Stimulated activated CD4-positive, alpha-beta T cell treated with anti-CD3 and anti-CD28 coated beads, Interleukin-12 subunit alpha, Interleukin-12 subunit beta, amount 100 ng/mL, for 4 hours (primary cell): ENCODE data around the gene HS6ST3.
"Not testable (repeated sequence)": the region's sequence is repeated elsewhere in the genome, so short reads cannot be mapped to it uniquely, and the experiment has no call there.

Experiments used
- DNase-seq: peaks from one replicate; pipeline ENCODE4 v3.0.0-alpha.2; 2020

The HS6ST3 gene

GRCh38 chr13:96093296-96094006, 3.5 kb downstream of the HS6ST3 start:
- DNase-seq, result no peak

GRCh38 chr13:96100457-96101220, 10.7 kb downstream of the HS6ST3 start:
- no peak for DNase-seq

- no peak for DNase-seq
Measured at GRCh38 chr13:96104516-96104915, 14.6 kb downstream of the HS6ST3 start.

GRCh38 chr13:96108072-96108471, 18.2 kb downstream of the HS6ST3 start:
- DNase-seq, result not testable (repeated sequence)

GRCh38 chr13:96109125-96109524, 19.2 kb downstream of the HS6ST3 start:
- no peak for DNase-seq

GRCh38 chr13:96112936-96113335, 23.0 kb downstream of the HS6ST3 start:
- DNase-seq, result no peak

GRCh38 chr13:96115368-96115767, 25.5 kb downstream of the HS6ST3 start:
- DNase-seq, result not testable (repeated sequence)

- no peak for DNase-seq
Measured at GRCh38 chr13:96119921-96120320, 30.0 kb downstream of the HS6ST3 start.

GRCh38 chr13:96130818-96131340, 41.0 kb downstream of the HS6ST3 start:
- DNase-seq, result no peak

- DNase-seq, result no peak
Measured at GRCh38 chr13:96141032-96141431, 51.1 kb downstream of the HS6ST3 start.

GRCh38 chr13:96159725-96160124, 69.8 kb downstream of the HS6ST3 start:
- no peak for DNase-seq

- no peak for DNase-seq
Measured at GRCh38 chr13:96161141-96161540, 71.2 kb downstream of the HS6ST3 start.

- no peak for DNase-seq
Measured at GRCh38 chr13:96165840-96166239, 75.9 kb downstream of the HS6ST3 start.

GRCh38 chr13:96172066-96172465, 82.2 kb downstream of the HS6ST3 start:
- no peak for DNase-seq

GRCh38 chr13:96178759-96179158, 88.9 kb downstream of the HS6ST3 start:
- no peak for DNase-seq

GRCh38 chr13:96179309-96179708, 89.4 kb downstream of the HS6ST3 start:
- DNase-seq, result no peak

- no peak for DNase-seq
Measured at GRCh38 chr13:96181911-96182310, 92.0 kb downstream of the HS6ST3 start.

- DNase-seq, result no peak
Measured at GRCh38 chr13:96185818-96186217, 95.9 kb downstream of the HS6ST3 start.

GRCh38 chr13:96191367-96191766, 101.5 kb downstream of the HS6ST3 start:
- no peak for DNase-seq

- DNase-seq, result no peak
Measured at GRCh38 chr13:96193728-96194310, 103.9 kb downstream of the HS6ST3 start.

- DNase-seq, result no peak
Measured at GRCh38 chr13:96198038-96198437, 108.1 kb downstream of the HS6ST3 start.

GRCh38 chr13:96199315-96199714, 109.4 kb downstream of the HS6ST3 start:
- no peak for DNase-seq

- DNase-seq, result no peak
Measured at GRCh38 chr13:96200810-96201209, 110.9 kb downstream of the HS6ST3 start.

GRCh38 chr13:96202315-96202714, 112.4 kb downstream of the HS6ST3 start:
- DNase-seq, result no peak
